Activated CD4-positive, alpha-beta T cell treated with anti-CD3 and anti-CD28 coated beads, Interleukin-2, amount 50 U/mL, for 48 hours (primary cell): ENCODE measurements around the gene AASS.
A peak's percentile ranks its signal among the peaks of the same experiment; 100 is the strongest.

ENCODE experiments used
- DNase-seq, 2 experiments: peaks; one replicate each; pipeline ENCODE4 v3.0.0-alpha.2; 2020

AASS gene

GRCh38 chr7:122103064-122103463, 41.0 kb downstream of the AASS start:
- DNase-seq = no peak

- no peak for DNase-seq
These were observed 44.0 kb downstream of the AASS start for GRCh38 chr7:122100021-122100420.

- DNase-seq = no peak
These were observed 48.4 kb downstream of the AASS start for GRCh38 chr7:122095642-122096041.

- DNase-seq = no peak
These were observed 49.5 kb downstream of the AASS start for GRCh38 chr7:122094549-122094948.

- DNase-seq = peak; percentile 60 to 64
These were observed 50.9 kb downstream of the AASS start for GRCh38 chr7:122092964-122093797.

GRCh38 chr7:122082670-122083069, 61.4 kb downstream of the AASS start:
- no peak for DNase-seq

- no peak for DNase-seq
These were observed 61.9 kb downstream of the AASS start for GRCh38 chr7:122082160-122082559.

GRCh38 chr7:122073635-122074034, 70.4 kb downstream of the AASS start:
- DNase-seq = no peak

- DNase-seq = no peak
These were observed 71.0 kb downstream of the AASS start for GRCh38 chr7:122072924-122073599.

- DNase-seq = no peak
These were observed 71.8 kb downstream of the AASS start for GRCh38 chr7:122072272-122072671.

- no peak for DNase-seq
These were observed 73.2 kb downstream of the AASS start for GRCh38 chr7:122070834-122071233.

- DNase-seq = no peak
These were observed 74.0 kb downstream of the AASS start for GRCh38 chr7:122070062-122070461.

GRCh38 chr7:122068999-122069398, 75.0 kb downstream of the AASS start:
- DNase-seq = no peak

GRCh38 chr7:122068046-122068445, 76.0 kb downstream of the AASS start:
- DNase-seq = no peak

- DNase-seq = no peak
These were observed 77.0 kb downstream of the AASS start for GRCh38 chr7:122067077-122067476.

GRCh38 chr7:122064971-122065370, 79.1 kb downstream of the AASS start:
- no peak for DNase-seq

- no peak for DNase-seq
These were observed 80.9 kb downstream of the AASS start for GRCh38 chr7:122063146-122063545.

GRCh38 chr7:122059542-122059941, 84.5 kb downstream of the AASS start:
- DNase-seq = no peak

GRCh38 chr7:122056977-122057376, 87.1 kb downstream of the AASS start:
- DNase-seq = no peak

GRCh38 chr7:122055073-122055472, 89.0 kb downstream of the AASS start:
- DNase-seq = no peak

- DNase-seq = no peak
These were observed 89.7 kb downstream of the AASS start for GRCh38 chr7:122054393-122054792.

GRCh38 chr7:122046402-122046801, 97.6 kb downstream of the AASS start:
- DNase-seq = no peak

- DNase-seq = no peak
These were observed 103.9 kb downstream of the AASS start for GRCh38 chr7:122040147-122040546.

- no peak for DNase-seq
These were observed 105.1 kb downstream of the AASS start for GRCh38 chr7:122038904-122039303.
